ENCODE data around the gene SPACA9. TPM values are rescaled to one million over a fixed set of nuclear protein-coding genes. Genes with fewer than 3 reads are reported as not detected.

Gene SPACA9
- total RNA-seq, 1 donor from 2014 or later: 6.9 TPM

GRCh38 chr9:132898051-132898450 lies 19.4 kb downstream of the SPACA9 start:
- no peak for DNase-seq (ENCODE audit: low read depth)
- no peak overlapping the region for H3K4me3 ChIP-seq (ENCODE audit: low read depth, low read length)
- peaks cover 7% of the 10 kb centered on the region for H3K36me3 ChIP-seq (ENCODE audit: control insufficient read depth, insufficient read depth, low read length)
- no peak for TF ChIP-seq CTCF (IDR thresholded peaks at IDR 0.05; ENCODE audit: insufficient read depth, low read length, poor library complexity, severe bottlenecking)
- H3K27me3 ChIP-seq (ENCODE audit: control insufficient read depth, insufficient read depth, low read length): no peaks in the 10 kb centered on the region

DNA sequence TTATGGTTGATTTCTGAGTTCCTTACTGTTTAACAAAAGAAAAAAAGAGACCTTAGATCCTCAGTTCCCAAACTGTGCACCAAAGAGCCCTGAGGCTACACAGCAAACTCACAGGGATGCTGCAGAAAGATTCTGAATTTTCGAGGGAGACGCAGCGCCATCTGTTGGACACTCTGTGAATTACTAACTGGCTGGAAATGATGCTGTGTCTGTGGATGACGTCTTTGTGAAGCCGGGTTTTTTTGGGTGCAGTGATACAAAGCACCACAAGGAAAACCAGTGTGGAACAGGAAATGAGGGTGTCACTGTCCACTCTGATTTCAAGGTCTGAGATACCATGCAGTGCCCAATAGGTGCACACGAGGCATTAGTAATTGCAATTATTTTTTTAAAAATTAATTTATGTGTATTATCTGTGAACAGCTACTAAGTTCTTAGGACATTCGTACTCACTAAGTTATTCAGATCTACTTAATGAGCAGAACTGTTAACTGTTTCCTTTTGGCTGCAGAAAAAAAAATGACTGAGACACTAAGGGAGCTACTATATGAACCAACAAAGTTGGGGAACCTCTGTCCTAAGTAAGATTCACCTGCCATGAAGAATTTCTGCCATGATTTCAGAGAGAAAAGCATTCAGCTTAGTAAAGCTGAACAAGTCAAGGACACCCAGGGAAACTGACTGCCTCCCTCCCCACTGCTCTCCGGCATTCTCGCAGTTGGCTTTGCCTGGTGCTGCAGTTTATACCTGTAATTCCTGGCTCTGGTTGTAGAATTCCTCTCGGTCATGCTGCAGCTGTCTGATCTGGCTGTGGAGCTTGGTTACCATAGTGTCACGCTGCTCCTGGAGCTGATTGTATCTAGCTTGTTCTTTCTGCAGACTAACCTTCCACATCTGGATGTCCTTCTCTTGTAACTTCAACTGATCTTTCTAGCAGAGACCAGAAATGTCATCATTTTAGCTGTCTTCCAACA lies 23.4 kb downstream of the SPACA9 start:
- Histone ChIP-seq H3K27me3 (ENCODE audit: control insufficient read depth, insufficient read depth, low read length) (no peaks in the 10 kb centered on the region), H3K4me3 (ENCODE audit: low read depth, low read length) (no peak overlapping the region), H3K36me3 (ENCODE audit: control insufficient read depth, insufficient read depth, low read length) (peaks cover 4% of the 10 kb centered on the region)
- TF ChIP-seq CTCF (IDR thresholded peaks at IDR 0.05; ENCODE audit: insufficient read depth, low read length, poor library complexity, severe bottlenecking): peak; percentile 87
- DNase-seq (ENCODE audit: low read depth): peak; percentile 38

DNA sequence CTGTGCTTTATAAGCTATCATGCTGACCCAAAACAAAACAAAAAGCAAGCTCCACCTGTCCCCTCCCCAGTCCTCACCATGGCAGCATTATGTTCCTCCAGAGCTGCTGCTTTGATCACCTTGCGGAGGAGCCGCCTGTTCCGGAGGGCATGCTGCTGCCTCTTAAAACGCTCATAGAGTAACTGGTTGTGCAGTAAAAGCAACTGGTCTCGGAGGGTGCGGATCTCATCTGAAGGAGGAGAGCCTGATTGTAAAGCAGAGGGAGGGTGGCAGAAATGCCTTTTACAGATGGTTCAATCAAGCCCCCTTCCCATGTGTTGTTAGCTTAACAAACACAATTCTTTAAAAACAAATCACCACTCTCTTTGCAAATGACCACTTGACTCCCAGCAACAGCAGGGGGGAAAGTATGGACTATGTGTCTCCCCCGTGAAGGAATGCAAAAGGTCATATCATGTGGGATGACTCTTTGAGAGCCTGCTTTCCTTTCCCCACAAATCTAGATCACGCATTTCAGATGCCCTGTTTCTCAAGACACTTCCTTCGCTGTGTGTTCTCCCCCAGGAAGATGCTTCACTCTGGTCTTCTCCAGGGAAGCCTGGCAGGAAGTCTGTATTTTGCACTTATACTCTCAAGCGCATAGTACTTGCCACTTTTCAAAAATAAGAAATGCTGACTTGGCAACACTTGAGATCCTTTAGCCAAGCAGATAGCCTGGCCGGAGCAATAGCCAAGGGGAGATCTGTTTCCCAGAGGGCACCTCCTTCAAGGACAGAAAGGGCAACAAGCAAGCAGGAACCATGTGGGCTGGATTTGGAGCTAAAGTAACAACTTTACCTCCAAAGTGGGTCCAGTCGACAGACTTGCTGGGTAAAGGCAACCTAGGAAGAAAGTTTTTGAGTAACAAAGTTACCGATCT lies 25.1 kb downstream of the SPACA9 start:
- no peak for DNase-seq (ENCODE audit: low read depth)
- TF ChIP-seq CTCF (IDR thresholded peaks at IDR 0.05; ENCODE audit: insufficient read depth, low read length, poor library complexity, severe bottlenecking): no peak
- peaks cover 4% of the 10 kb centered on the region for H3K36me3 ChIP-seq (ENCODE audit: control insufficient read depth, insufficient read depth, low read length)

GRCh38 chr9:132905726-132906125 lies 27.0 kb downstream of the SPACA9 start:
- Histone ChIP-seq H3K36me3 (ENCODE audit: control insufficient read depth, insufficient read depth, low read length) (peaks cover 1% of the 10 kb centered on the region), H3K4me3 (ENCODE audit: low read depth, low read length) (no peak overlapping the region), H3K27me3 (ENCODE audit: control insufficient read depth, insufficient read depth, low read length) (no peaks in the 10 kb centered on the region)
- TF ChIP-seq CTCF (IDR thresholded peaks at IDR 0.05; ENCODE audit: insufficient read depth, low read length, poor library complexity, severe bottlenecking): no peak
- DNase-seq (ENCODE audit: low read depth): no peak

More for the DNA sequence above, 25.1 kb downstream of the SPACA9 start:
- Histone ChIP-seq H3K27me3 (ENCODE audit: control insufficient read depth, insufficient read depth, low read length) (no peaks in the 10 kb centered on the region), H3K4me3 (ENCODE audit: low read depth, low read length) (no peak overlapping the region)

GRCh38 chr9:132908635-132909034 lies 29.9 kb downstream of the SPACA9 start:
- Histone ChIP-seq H3K27me3 (ENCODE audit: control insufficient read depth, insufficient read depth, low read length) (no peaks in the 10 kb centered on the region), H3K4me3 (ENCODE audit: low read depth, low read length) (no peak overlapping the region), H3K36me3 (ENCODE audit: control insufficient read depth, insufficient read depth, low read length) (peaks cover 2% of the 10 kb centered on the region)
- no peak for DNase-seq (ENCODE audit: low read depth)
- no peak for TF ChIP-seq CTCF (IDR thresholded peaks at IDR 0.05; ENCODE audit: insufficient read depth, low read length, poor library complexity, severe bottlenecking)

Data from kidney epithelial cell (primary cell).